GM18505 (cell line): ENCODE data around the gene ASRGL1.
"Not testable (repeated sequence)": the region's sequence is repeated elsewhere in the genome, so short reads cannot be mapped to it uniquely, and the experiment has no call there.

Experiments
- ATAC-seq: cut with Tn5 transposase; IDR thresholded peaks from one replicate; pipeline ENCODE4 v1.9.1; 2021; ENCODE audit not compliant: unreplicated experiment
- POLR2A ChIP-seq: IDR thresholded peaks from 4 replicates; pipeline ENCODE4 v1.6.1; 2011; ENCODE audit warnings: borderline replicate concordance; ENCODE audit not compliant: insufficient read depth, insufficient read length; ENCODE audit errors: extremely low read depth

Gene ASRGL1

GRCh38 chr11:62372871-62373270 lies 35.6 kb downstream of the ASRGL1 start:
- TF ChIP-seq POLR2A = no peak
- no peak for ATAC-seq

- no peak for ATAC-seq
These were observed 36.3 kb downstream of the ASRGL1 start for GRCh38 chr11:62373464-62374119.

GRCh38 chr11:62374801-62375200 lies 37.6 kb downstream of the ASRGL1 start:
- ATAC-seq = no peak
- no peak for TF ChIP-seq POLR2A

More at GRCh38 chr11:62373464-62374119, 36.3 kb downstream of the ASRGL1 start:
- TF ChIP-seq POLR2A = no peak

GRCh38 chr11:62378459-62379063 lies 41.3 kb downstream of the ASRGL1 start:
- not testable (repeated sequence) for ATAC-seq

GRCh38 chr11:62379586-62379985 lies 42.3 kb downstream of the ASRGL1 start:
- ATAC-seq = not testable (repeated sequence)

GRCh38 chr11:62380821-62381245 lies 43.6 kb downstream of the ASRGL1 start:
- ATAC-seq = not testable (repeated sequence)

GRCh38 chr11:62383822-62384221 lies 46.6 kb downstream of the ASRGL1 start:
- ATAC-seq = no peak
- no peak for TF ChIP-seq POLR2A

- ATAC-seq = not testable (repeated sequence)
These were observed 48.8 kb downstream of the ASRGL1 start for GRCh38 chr11:62386083-62386482.

- ATAC-seq = no peak
- TF ChIP-seq POLR2A = no peak
These were observed 50.1 kb downstream of the ASRGL1 start for GRCh38 chr11:62387381-62387780.

- no peak for TF ChIP-seq POLR2A
- no peak for ATAC-seq
These were observed 51.8 kb downstream of the ASRGL1 start for GRCh38 chr11:62388999-62389398.

GRCh38 chr11:62390237-62390636 lies 53.0 kb downstream of the ASRGL1 start:
- ATAC-seq = no peak
- no peak for TF ChIP-seq POLR2A

GRCh38 chr11:62390722-62391121 lies 53.5 kb downstream of the ASRGL1 start:
- no peak for TF ChIP-seq POLR2A
- ATAC-seq = no peak

- ATAC-seq = no peak
- no peak for TF ChIP-seq POLR2A
These were observed 54.6 kb downstream of the ASRGL1 start for GRCh38 chr11:62391642-62392425.

GRCh38 chr11:62392506-62392905 lies 55.3 kb downstream of the ASRGL1 start:
- TF ChIP-seq POLR2A = no peak
- ATAC-seq = no peak
